Keratinocyte (primary cell): ENCODE measurements around the gene MYRIP.

Experiments used
- EZH2 ChIP-seq: IDR thresholded peaks from one replicate; pipeline ENCODE4 v1.6.1; 2012; ENCODE audit warnings: inconsistent platforms, mild to moderate bottlenecking, low read length, moderate library complexity
- TF ChIP-seq, protein P1 (sequence below), 3 experiments: IDR thresholded peaks in 1 of 3; conservative IDR thresholded peaks in 1 of 3; optimal IDR thresholded peaks in 1 of 3; 2 replicates in 2 of 3; 3 replicates in 1 of 3; pipeline versions ENCODE3 to v1.5.1; 2011; ENCODE audit warnings: low read length in 3 of 3, mild to moderate bottlenecking in 3 of 3, moderate library complexity in 2 of 3, control low read depth in 1 of 3, inconsistent platforms in 1 of 3; ENCODE audit not compliant: insufficient read depth in 2 of 3; ENCODE audit errors: extremely low read depth in 1 of 3

DNA sequence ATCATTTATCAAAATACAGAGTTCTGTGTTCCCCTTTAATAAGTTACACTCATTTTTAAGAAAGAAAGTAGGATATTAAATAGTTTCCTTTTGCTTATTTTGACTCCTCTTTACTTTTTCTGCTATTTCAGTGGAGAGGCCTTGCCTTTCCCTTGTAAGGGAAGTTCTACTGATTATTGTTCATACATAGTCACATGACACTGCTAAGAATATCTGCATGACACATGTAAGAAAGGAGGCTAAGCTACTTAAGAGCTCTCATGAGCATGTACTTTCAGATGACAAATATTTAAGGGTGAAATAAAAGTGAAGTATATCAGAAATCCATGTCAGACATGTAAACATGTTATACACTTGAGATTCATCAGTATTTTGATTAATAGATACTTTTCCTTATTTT lies 39.0 kb downstream of the MYRIP start:
- TF ChIP-seq, protein P1, sequence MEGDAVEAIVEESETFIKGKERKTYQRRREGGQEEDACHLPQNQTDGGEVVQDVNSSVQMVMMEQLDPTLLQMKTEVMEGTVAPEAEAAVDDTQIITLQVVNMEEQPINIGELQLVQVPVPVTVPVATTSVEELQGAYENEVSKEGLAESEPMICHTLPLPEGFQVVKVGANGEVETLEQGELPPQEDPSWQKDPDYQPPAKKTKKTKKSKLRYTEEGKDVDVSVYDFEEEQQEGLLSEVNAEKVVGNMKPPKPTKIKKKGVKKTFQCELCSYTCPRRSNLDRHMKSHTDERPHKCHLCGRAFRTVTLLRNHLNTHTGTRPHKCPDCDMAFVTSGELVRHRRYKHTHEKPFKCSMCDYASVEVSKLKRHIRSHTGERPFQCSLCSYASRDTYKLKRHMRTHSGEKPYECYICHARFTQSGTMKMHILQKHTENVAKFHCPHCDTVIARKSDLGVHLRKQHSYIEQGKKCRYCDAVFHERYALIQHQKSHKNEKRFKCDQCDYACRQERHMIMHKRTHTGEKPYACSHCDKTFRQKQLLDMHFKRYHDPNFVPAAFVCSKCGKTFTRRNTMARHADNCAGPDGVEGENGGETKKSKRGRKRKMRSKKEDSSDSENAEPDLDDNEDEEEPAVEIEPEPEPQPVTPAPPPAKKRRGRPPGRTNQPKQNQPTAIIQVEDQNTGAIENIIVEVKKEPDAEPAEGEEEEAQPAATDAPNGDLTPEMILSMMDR (optimal IDR thresholded peaks at IDR 0.05 in 1 of 3, IDR thresholded peaks at IDR 0.05 in 1 of 3, conservative IDR thresholded peaks at IDR 0.05 in 1 of 3; ENCODE audit: extremely low read depth in 1 of 3, insufficient read depth in 2 of 3, low read length in 3 of 3): no peak
- no peak for TF ChIP-seq EZH2
